Bronchial epithelial cell (primary cell): ENCODE measurements around the gene FOSB. TPM values are rescaled to one million over a fixed set of nuclear protein-coding genes. Genes with fewer than 3 reads are reported as not detected.
A peak's percentile ranks its signal among the peaks of the same experiment; 100 is the strongest.

Source experiments
- DNase-seq: peaks from one replicate; pipeline ENCODE4 v3.0.0-alpha.2; 2010; ENCODE audit warnings: low read depth
- FAIRE-seq: peaks from 2 replicates; lab custom pipeline; 2011; peaks lifted over from hg19 to GRCh38; lab: Jason Lieb, UNC
- H3K27me3 ChIP-seq: 2 replicates; pipeline ENCODE4 v1.5.1; 2011; ENCODE audit warnings: low read length; ENCODE audit not compliant: control insufficient read depth, insufficient read depth
- H3K36me3 ChIP-seq: 2 replicates; pipeline ENCODE4 v1.5.1; 2011; ENCODE audit warnings: low read length; ENCODE audit not compliant: control insufficient read depth, insufficient read depth
- H3K4me3 ChIP-seq: 2 replicates; pipeline ENCODE4 v1.5.1; 2011; ENCODE audit warnings: mild to moderate bottlenecking, low read depth, low read length, control low read depth
- CTCF ChIP-seq: IDR thresholded peaks from 2 replicates; pipeline ENCODE4 v1.5.1; 2011; ENCODE audit warnings: mild to moderate bottlenecking, moderate library complexity, low read length, control low read depth, inconsistent platforms; ENCODE audit not compliant: insufficient read depth, severe bottlenecking
- total RNA-seq: library from RNA; depleted of rRNA; stranded (reverse); fragments of >200 nt; gene quantifications from 2 replicates; pipeline ENCODE4 v1.2.1, GENCODE V29; 2014

FOSB gene
- 3.6 and 4.2 TPM in 2 replicates for total RNA-seq

GRCh38 chr19:45467456-45468158 is at the start of gene FOSB:
Gene FOSB (plus strand): TSS chr19:45467996. CDS start chr19:45468587, 591 bp downstream.
- DNase-seq (peak; percentile 77), FAIRE-seq (no peak)
- H3K36me3 ChIP-seq, result peaks cover under 1% of the 10 kb centered on the region
- H3K27me3 ChIP-seq, result no peaks in the 10 kb centered on the region
- peak within 1 kb of the TSS; percentile 92 for H3K4me3 ChIP-seq
- TF ChIP-seq CTCF, result no peak

- FAIRE-seq (no peak), DNase-seq (no peak)
- Histone ChIP-seq H3K36me3 (peaks cover 21% of the 10 kb centered on the region), H3K27me3 (no peaks in the 10 kb centered on the region), H3K4me3 (no peak overlapping the region)
- TF ChIP-seq CTCF, result no peak
Observed at GRCh38 chr19:45418802-45419201, 49.0 kb upstream of the FOSB start.

- H3K27me3 ChIP-seq, result no peaks in the 10 kb centered on the region
- TF ChIP-seq CTCF, result no peak
- FAIRE-seq (no peak), DNase-seq (no peak)
- H3K36me3 ChIP-seq, result peaks cover 19% of the 10 kb centered on the region
- H3K4me3 ChIP-seq, result no peak overlapping the region
Observed at GRCh38 chr19:45419396-45419795, 48.4 kb upstream of the FOSB start.

- FAIRE-seq, result no peak
- no peak for TF ChIP-seq CTCF
- Histone ChIP-seq H3K4me3 (no peak overlapping the region), H3K36me3 (peaks cover 19% of the 10 kb centered on the region), H3K27me3 (no peaks in the 10 kb centered on the region)
- no peak for DNase-seq
Observed at GRCh38 chr19:45419895-45420294, 47.9 kb upstream of the FOSB start.

GRCh38 chr19:45420356-45420755 is 47.4 kb upstream of the FOSB start:
- no peak for TF ChIP-seq CTCF
- no peak for FAIRE-seq
- Histone ChIP-seq H3K27me3 (no peaks in the 10 kb centered on the region), H3K36me3 (peaks cover 19% of the 10 kb centered on the region), H3K4me3 (no peak overlapping the region)
- DNase-seq, result no peak

- DNase-seq (no peak), FAIRE-seq (no peak)
- Histone ChIP-seq H3K36me3 (peaks cover 17% of the 10 kb centered on the region), H3K27me3 (no peaks in the 10 kb centered on the region), H3K4me3 (no peak overlapping the region)
- no peak for TF ChIP-seq CTCF
Observed at GRCh38 chr19:45420871-45421270, 46.9 kb upstream of the FOSB start.
